Mucosa of descending colon (tissue), 3 donors: Measurements from ENCODE around the gene KBTBD12. TPM values are rescaled to one million over a fixed set of nuclear protein-coding genes. Genes with fewer than 3 reads are reported as not detected.
A peak's percentile ranks its signal among the peaks of the same experiment; 100 is the strongest.
"Not testable (repeated sequence)": the region's sequence is repeated elsewhere in the genome, so short reads cannot be mapped to it uniquely, and the experiment has no call there.

Source experiments
- ATAC-seq: fragments of 200-7000 bp; cut with Tn5 transposase; one replicate; pipeline ENCODE4 v1.9.1; 2020; ENCODE audit warnings: mild to moderate bottlenecking, moderate library complexity
- DNase-seq, 3 donors: peaks; one replicate each; pipeline ENCODE4 v3.0.0-alpha.2; 2020
- H3K36me3 ChIP-seq: fragments of 200-600 bp; one replicate; pipeline ENCODE4 v1.8.0; 2021; ENCODE audit warnings: low read depth, mild to moderate bottlenecking
- H3K4me1 ChIP-seq: fragments of 200-600 bp; one replicate; pipeline ENCODE4 v1.8.0; 2021; ENCODE audit warnings: low read depth, mild to moderate bottlenecking
- H3K4me3 ChIP-seq: fragments of 200-600 bp; one replicate; pipeline ENCODE4 v1.8.0; 2021; ENCODE audit warnings: mild to moderate bottlenecking
- H3K9me3 ChIP-seq: fragments of 200-600 bp; one replicate; pipeline ENCODE4 v1.8.0; 2021; ENCODE audit warnings: mild to moderate bottlenecking
- intact Hi-C, 2 donors: fragments of 100-400 bp; cut with DNase I in 1 of 2; cut with micrococcal nuclease in 1 of 2; formaldehyde crosslinking; loops; one replicate each; pipeline versions ENCODE4 v1.11.0 to v1.11.1; 2022; cut with DNase I, micrococcal nuclease
- long read RNA-seq, 2 donors: library from polyadenylated mRNA; unstranded; transcript quantifications; one replicate each; pipeline ENCODE4 v2.0.0, GENCODE V29; 2019 to 2021
- total RNA-seq, 3 donors: library from RNA; stranded (reverse); fragmentation: NEBNext Ultra II Directional in 2 of 3; extraction: Animal tissue kit (Norgen Biotek cat#: 25700) in 2 of 3; gene quantifications; one replicate each; pipeline versions ENCODE4 v1.2.1 to v1.2.4, GENCODE V29; 2021 to 2023
- TF ChIP-seq, protein P1 (sequence below): fragments of 200-600 bp; IDR thresholded peaks from one replicate; pipeline ENCODE4 v1.8.0; 2022; ENCODE audit warnings: antibody characterized with exemption, mild to moderate bottlenecking
- donor health status: DM: no; HTN: no; CAD: no; lungs with moderate emphysema.
- donor health status: DM: no; HTN: no; CAD: no.
- donor health status: DM: no; HTN: yes; CAD: no.

KBTBD12 gene, protein sequence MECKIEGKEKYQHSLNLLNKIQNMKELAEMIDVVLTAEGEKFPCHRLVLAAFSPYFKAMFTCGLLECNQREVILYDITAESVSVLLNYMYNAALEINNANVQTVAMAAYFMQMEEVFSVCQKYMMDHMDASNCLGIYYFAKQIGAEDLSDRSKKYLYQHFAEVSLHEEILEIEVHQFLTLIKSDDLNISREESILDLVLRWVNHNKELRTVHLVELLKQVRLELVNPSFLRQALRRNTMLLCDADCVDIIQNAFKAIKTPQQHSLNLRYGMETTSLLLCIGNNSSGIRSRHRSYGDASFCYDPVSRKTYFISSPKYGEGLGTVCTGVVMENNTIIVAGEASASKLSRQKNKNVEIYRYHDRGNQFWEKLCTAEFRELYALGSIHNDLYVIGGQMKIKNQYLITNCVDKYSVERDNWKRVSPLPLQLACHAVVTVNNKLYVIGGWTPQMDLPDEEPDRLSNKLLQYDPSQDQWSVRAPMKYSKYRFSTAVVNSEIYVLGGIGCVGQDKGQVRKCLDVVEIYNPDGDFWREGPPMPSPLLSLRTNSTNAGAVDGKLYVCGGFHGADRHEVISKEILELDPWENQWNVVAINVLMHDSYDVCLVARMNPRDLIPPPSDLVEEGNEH
- total RNA-seq: 1 to 10 TPM; 3.1 to 6.6 (median 5.5) TPM
- long read RNA-seq, donor 1, partial matches to known transcripts: 2 of 5 reads
- long read RNA-seq, donor 1, other reads (novel, unspliced or antisense): 3 of 5 reads
- long read RNA-seq, donor 2, partial matches to known transcripts: 4 of 4 reads
- long read RNA-seq, donor 2, other reads (novel, unspliced or antisense): 0 of 4 reads

DNA sequence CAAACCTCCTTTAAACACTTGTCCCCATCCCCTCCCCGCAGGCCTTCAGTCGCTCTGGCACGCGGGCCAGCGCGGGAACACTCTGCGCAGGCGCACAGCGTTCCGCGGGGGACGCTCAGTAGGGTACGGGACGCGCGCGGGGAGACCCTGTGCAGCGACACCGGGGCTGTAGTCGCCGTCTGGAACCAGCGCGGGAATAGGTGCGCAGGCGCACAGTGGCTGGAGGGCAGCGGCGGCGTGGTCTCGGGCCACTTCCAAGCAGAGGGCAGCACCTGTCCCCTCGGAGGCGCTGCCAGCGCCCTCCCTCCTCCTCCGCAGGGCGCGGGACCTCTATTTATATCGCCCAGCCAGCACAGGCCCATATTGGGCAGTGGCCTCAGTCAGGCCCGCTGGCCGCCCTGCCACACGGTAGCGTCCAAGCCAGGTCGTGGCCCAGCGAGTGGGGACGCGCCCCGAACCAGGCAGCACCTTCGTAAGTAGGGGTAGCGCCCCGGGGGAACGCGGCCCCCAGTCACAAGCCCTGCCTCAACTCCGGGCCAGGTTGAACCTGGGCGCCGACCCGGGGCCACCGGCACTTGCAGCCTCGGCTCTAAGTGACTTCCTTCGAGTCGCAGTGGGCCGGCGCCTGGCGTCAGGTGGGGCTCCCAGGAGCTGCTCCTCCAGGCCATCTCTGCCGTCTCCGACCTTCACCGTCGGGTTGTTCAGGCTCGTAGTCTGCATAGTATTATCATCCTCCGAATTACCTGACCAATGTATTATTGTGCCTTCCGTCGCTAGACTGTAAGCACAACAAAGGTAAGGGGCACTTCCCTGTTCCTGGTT is at the start of gene KBTBD12:
KBTBD12 (plus strand) TSS at position 118 of the 822 bp plus-strand sequence. CDS start 7,830 bp downstream, outside the sequence.
- Histone ChIP-seq H3K4me3 (no peak within 1 kb of the TSS), H3K9me3 (no peaks in the 10 kb centered on the region), H3K4me1 (peaks cover 6% of the 10 kb centered on the region), H3K36me3 (no peaks in the 10 kb centered on the region)
- intact Hi-C loops: no loop called here
- ATAC-seq (peak; percentile 77), DNase-seq (peak; percentile 47 to 60 (median 58))
- TF ChIP-seq, protein P1, sequence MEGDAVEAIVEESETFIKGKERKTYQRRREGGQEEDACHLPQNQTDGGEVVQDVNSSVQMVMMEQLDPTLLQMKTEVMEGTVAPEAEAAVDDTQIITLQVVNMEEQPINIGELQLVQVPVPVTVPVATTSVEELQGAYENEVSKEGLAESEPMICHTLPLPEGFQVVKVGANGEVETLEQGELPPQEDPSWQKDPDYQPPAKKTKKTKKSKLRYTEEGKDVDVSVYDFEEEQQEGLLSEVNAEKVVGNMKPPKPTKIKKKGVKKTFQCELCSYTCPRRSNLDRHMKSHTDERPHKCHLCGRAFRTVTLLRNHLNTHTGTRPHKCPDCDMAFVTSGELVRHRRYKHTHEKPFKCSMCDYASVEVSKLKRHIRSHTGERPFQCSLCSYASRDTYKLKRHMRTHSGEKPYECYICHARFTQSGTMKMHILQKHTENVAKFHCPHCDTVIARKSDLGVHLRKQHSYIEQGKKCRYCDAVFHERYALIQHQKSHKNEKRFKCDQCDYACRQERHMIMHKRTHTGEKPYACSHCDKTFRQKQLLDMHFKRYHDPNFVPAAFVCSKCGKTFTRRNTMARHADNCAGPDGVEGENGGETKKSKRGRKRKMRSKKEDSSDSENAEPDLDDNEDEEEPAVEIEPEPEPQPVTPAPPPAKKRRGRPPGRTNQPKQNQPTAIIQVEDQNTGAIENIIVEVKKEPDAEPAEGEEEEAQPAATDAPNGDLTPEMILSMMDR: no peak

DNA sequence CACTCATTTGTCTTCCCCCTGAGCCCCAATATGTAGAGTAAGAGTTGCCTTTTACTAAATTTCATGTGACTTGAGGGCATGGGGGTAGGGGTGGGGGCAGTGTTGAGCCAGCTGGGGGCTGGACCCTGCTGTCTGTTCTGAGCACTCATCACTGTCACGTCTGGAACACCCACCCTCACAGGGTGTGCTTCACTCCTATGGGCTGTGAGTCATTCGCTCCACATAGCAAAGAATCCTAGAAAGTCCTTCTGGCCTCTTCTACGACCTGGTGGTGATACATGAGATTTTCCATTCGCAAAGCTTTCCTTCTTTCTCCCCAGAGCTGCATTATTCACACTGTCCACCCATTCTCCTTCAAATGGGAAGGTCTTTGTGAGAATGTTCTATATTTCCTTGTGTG is 49.1 kb upstream of the KBTBD12 start:
- TF ChIP-seq, protein P1: no peak
- intact Hi-C loops: no loop called here
- no peak for DNase-seq
- Histone ChIP-seq H3K4me3 (no peak overlapping the region), H3K9me3 (no peaks in the 10 kb centered on the region), H3K36me3 (no peaks in the 10 kb centered on the region), H3K4me1 (no peaks in the 10 kb centered on the region)
- no peak for ATAC-seq

DNA sequence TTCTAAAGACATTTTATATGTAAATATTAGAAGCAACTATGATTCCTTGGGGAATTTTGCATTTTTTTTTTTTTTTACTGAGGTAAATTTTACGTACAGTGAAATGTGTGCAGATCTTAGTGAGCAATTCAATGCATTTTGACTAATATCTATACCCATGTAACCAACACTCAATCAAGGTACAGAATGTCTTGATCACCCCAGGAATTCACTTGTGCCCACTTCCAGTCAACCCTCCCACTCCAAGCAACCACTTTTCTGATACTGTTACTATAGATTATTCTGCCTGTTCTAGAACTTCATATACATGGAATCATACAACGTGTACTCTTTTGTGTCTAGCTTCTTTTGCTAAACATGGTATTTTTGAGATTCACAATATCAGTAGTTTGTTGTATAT is 47.6 kb upstream of the KBTBD12 start:
- Histone ChIP-seq H3K9me3 (no peaks in the 10 kb centered on the region), H3K4me3 (no peak overlapping the region), H3K4me1 (no peaks in the 10 kb centered on the region), H3K36me3 (no peaks in the 10 kb centered on the region)
- TF ChIP-seq, protein P1: no peak
- DNase-seq (no peak), ATAC-seq (no peak)
- intact Hi-C loops: no loop called here

DNA sequence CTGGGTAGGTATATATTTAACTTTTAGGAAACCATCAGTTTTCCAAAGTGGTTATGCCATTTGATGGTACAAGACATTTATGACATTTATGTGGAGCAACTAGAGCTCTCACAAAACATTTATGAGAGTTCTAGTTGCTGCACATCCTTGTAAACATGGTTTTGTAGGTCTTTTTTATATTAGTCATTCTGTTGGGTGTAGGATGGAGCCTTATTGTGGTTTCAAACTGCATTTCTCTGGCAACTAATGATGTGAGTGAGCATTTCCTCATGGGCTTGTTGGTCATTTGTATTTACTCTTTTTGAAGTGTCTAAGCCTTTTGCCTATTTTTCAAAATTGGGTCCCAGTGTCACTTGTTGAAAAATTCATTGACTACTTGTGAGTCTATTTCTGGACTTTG is 47.0 kb upstream of the KBTBD12 start:
- no peaks in the 10 kb centered on the region for H3K9me3 ChIP-seq
- TF ChIP-seq, protein P1: no peak
- H3K4me1 ChIP-seq: no peaks in the 10 kb centered on the region
- H3K36me3 ChIP-seq: no peaks in the 10 kb centered on the region
- H3K4me3 ChIP-seq: no peak overlapping the region
- no peak for ATAC-seq
- intact Hi-C loops: no loop called here
- DNase-seq: no peak

DNA sequence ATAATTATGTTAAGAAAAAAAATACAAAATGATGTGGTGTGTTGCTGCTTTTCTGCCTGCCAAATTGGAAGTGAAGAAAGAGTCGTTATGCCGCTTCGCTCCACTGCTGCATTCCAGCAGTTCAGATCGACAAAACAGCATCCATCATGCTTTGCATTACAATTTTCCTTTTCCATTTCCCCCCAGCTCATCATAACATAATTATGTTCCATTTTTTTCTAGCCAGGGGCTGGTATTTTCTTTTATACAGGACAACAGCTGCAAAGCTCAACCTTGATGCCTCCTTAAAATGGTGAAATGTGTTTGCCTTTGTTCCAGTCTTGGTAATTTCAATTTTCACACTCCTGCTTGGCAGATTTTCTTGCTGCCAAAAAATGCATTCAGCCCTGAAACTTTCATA is 44.9 kb upstream of the KBTBD12 start:
- ATAC-seq: no peak
- no peak overlapping the region for H3K4me3 ChIP-seq
- intact Hi-C loops: no loop called here
- DNase-seq: no peak
- no peaks in the 10 kb centered on the region for H3K36me3 ChIP-seq
- H3K4me1 ChIP-seq: no peaks in the 10 kb centered on the region
- no peaks in the 10 kb centered on the region for H3K9me3 ChIP-seq
- TF ChIP-seq, protein P1: no peak

DNA sequence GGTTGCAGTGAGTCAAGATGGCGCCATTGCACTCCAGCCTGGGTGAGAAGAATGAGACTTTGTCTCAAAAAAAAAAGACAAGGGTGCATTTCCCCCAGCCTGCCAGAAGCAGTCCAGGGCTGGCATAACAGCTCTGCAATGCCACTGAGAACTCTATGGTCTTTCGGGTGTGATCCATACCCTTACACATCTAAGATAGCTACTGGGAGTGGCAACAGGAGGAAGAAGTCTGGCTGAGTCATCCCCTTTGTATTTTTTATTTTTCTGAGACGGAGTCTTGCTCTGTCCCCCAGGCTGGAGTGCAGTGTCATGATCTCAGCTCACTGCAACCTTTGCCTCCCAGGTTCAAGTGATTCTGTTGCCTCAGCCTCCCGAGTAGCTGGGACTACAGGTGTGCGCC is 40.9 kb upstream of the KBTBD12 start:
- intact Hi-C loops, H3K36me3 ChIP-seq, H3K4me3 ChIP-seq, H3K9me3 ChIP-seq, DNase-seq, H3K4me1 ChIP-seq, ATAC-seq: not testable (repeated sequence)
